ENCODE measurements around the gene ZNF592.
"Not testable (repeated sequence)": the region's sequence is repeated elsewhere in the genome, so short reads cannot be mapped to it uniquely, and the experiment has no call there.

- not testable (repeated sequence) for TF ChIP-seq CTCF, POLR2A (IDR thresholded peaks at IDR 0.05)
Measured at GRCh38 chr15:84751721-84752120, 3.3 kb downstream of the ZNF592 start.
